RWPE2 (cell line): ENCODE measurements around the gene FKBP1A.
A peak's percentile ranks its signal among the peaks of the same experiment; 100 is the strongest.

Experiments
- ATAC-seq: fragments of 200-7000 bp; cut with Tn5 transposase; 3 replicates; pipeline ENCODE4 v1.9.1; 2021; ENCODE audit warnings: low read depth
- DNase-seq: peaks from one replicate; pipeline ENCODE4 v3.0.0-alpha.2; 2020; ENCODE audit warnings: low spot score
- H3K27ac ChIP-seq: fragments of 450-650 bp; 2 replicates; pipeline ENCODE4 v1.5.1; 2017; ENCODE audit warnings: mild to moderate bottlenecking; ENCODE audit not compliant: poor library complexity, severe bottlenecking
- H3K27me3 ChIP-seq: fragments of 250-450 bp; sonication (Bioruptor Pico); 2 replicates; pipeline ENCODE4 v1.5.1; 2021; ENCODE audit warnings: mild to moderate bottlenecking, moderate library complexity; ENCODE audit not compliant: insufficient read depth, poor library complexity, severe bottlenecking
- H3K36me3 ChIP-seq: fragments of 250-450 bp; sonication (Bioruptor Pico); 2 replicates; pipeline ENCODE4 v1.5.1; 2020; ENCODE audit warnings: low read depth, mild to moderate bottlenecking, moderate library complexity
- H3K4me1 ChIP-seq: fragments of 250-450 bp; sonication (Bioruptor Pico); 2 replicates; pipeline ENCODE4 v1.5.1; 2021; ENCODE audit warnings: mild to moderate bottlenecking, moderate library complexity; ENCODE audit not compliant: insufficient read depth, poor library complexity, severe bottlenecking
- H3K4me3 ChIP-seq: fragments of 250-450 bp; sonication (Bioruptor Pico); 2 replicates; pipeline ENCODE4 v1.5.1; 2021; ENCODE audit warnings: mild to moderate bottlenecking, moderate library complexity; ENCODE audit not compliant: severe bottlenecking
- H3K9me3 ChIP-seq: fragments of 250-450 bp; sonication (Bioruptor Pico); 2 replicates; pipeline ENCODE4 v1.5.1; 2021; ENCODE audit warnings: mild to moderate bottlenecking, moderate library complexity; ENCODE audit not compliant: severe bottlenecking
- TF ChIP-seq, protein P1 (sequence below): fragments of 450-650 bp; IDR thresholded peaks from one replicate; pipeline ENCODE4 v1.5.1; 2017; ENCODE audit warnings: mild to moderate bottlenecking, moderate library complexity; ENCODE audit not compliant: poor library complexity, severe bottlenecking

The FKBP1A gene

DNA sequence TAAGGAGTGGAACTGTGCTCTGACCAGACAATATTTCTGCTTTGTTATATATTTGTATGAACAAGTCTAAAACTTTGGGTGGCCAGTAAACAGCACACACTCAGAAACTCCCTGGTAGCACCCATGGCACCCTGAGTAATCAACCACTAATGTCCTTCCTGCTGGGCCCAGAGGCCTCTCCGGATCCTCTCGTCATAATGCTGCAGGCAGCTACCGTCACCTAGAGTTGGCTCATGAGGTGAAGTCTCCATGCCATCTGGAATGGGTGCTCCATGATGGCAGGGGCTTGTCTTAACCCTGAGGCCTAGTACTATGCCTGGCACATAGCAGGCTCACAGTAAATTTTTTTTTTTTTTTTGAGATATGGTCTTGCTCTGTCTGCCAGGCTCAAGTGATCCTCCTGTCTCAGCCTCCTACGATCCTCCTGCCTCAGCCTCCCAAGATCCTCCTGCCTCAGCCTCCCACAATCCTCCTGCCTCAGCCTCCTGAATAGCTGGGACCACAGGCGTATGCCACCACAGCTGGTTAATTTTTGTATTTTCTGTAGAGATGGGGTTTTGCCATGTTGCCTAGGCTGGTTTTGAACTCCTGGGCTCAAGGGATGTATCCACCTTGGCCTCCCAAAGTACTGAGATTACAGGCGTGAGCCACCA lies 60.9 kb downstream of the FKBP1A start:
- no peak overlapping the region for H3K4me3 ChIP-seq
- TF ChIP-seq, protein P1, sequence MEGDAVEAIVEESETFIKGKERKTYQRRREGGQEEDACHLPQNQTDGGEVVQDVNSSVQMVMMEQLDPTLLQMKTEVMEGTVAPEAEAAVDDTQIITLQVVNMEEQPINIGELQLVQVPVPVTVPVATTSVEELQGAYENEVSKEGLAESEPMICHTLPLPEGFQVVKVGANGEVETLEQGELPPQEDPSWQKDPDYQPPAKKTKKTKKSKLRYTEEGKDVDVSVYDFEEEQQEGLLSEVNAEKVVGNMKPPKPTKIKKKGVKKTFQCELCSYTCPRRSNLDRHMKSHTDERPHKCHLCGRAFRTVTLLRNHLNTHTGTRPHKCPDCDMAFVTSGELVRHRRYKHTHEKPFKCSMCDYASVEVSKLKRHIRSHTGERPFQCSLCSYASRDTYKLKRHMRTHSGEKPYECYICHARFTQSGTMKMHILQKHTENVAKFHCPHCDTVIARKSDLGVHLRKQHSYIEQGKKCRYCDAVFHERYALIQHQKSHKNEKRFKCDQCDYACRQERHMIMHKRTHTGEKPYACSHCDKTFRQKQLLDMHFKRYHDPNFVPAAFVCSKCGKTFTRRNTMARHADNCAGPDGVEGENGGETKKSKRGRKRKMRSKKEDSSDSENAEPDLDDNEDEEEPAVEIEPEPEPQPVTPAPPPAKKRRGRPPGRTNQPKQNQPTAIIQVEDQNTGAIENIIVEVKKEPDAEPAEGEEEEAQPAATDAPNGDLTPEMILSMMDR = no peak
- H3K36me3 ChIP-seq = peaks cover 3% of the 10 kb centered on the region; the same call in 1 of the 2 replicates
- H3K27ac ChIP-seq = no peak overlapping the region
- no peak for ATAC-seq
- no peaks in the 10 kb centered on the region for H3K9me3 ChIP-seq
- H3K27me3 ChIP-seq = no peaks in the 10 kb centered on the region
- peaks cover 42% of the 10 kb centered on the region for H3K4me1 ChIP-seq
- no peak for DNase-seq

DNA sequence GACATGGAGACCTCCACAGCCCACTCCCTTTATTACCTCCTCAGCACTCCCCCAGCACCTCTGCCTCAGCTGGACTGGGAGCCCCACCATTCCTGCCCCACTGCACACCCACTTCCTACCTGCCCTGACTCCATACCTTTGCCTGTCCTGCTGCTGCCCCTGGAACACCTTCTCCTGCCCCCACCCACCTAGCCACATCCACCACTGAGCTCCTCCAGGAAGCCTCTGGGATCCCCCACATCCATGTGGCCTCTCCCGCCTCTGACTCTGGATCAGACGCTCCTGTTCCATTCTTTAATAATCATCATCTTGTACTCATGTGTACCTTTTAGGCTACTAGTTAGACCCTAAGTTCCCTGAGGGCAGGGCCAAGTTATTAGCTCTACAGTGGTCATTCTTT lies 61.8 kb downstream of the FKBP1A start:
- no peaks in the 10 kb centered on the region for H3K9me3 ChIP-seq
- DNase-seq (no peak), ATAC-seq (no peak)
- H3K4me1 ChIP-seq = peaks cover 44% of the 10 kb centered on the region
- H3K27ac ChIP-seq = peak overlapping the region; percentile 81
- no peak overlapping the region for H3K4me3 ChIP-seq
- no peaks in the 10 kb centered on the region for H3K27me3 ChIP-seq
- TF ChIP-seq, protein P1 = no peak
- H3K36me3 ChIP-seq = peaks cover 3% of the 10 kb centered on the region; the same call in 1 of the 2 replicates

DNA sequence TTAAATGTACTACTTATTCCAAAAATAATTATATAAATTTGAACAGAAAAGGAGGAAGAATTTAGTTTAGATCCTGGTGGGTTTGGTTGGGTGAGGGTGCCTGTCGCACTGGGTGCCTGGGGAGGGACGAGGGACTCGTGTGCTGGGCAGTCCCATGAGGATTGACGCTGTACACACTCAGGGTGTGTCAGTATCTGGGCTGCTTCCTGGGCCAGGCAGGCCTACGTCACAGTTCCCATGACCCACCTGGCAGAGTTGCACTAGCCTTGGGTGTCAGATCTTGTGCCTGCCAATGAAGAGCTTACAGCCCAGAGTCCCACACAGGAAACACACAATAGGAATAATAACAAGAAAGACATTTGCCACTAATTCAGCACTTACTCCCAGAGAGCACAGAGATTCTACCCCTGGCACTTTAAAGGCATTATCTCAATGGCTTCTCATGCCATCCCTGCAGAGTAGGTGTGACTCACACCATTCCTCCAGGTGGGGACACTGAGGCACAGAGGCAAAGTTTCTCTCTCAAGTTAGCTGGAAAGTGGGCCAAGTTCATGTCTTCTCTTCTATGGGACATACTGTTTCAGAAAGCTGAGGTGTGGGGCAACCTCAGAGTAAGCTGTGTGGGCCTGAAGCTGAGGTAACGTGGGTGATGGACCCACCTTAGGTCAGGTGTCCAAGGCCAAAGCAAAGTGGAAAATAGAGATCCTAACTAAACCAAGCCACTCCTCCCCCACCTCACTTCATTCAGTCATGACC lies 62.6 kb downstream of the FKBP1A start:
- peak; percentile 62 for DNase-seq
- Histone ChIP-seq H3K4me1 (peaks cover 44% of the 10 kb centered on the region), H3K9me3 (no peaks in the 10 kb centered on the region)

DNA sequence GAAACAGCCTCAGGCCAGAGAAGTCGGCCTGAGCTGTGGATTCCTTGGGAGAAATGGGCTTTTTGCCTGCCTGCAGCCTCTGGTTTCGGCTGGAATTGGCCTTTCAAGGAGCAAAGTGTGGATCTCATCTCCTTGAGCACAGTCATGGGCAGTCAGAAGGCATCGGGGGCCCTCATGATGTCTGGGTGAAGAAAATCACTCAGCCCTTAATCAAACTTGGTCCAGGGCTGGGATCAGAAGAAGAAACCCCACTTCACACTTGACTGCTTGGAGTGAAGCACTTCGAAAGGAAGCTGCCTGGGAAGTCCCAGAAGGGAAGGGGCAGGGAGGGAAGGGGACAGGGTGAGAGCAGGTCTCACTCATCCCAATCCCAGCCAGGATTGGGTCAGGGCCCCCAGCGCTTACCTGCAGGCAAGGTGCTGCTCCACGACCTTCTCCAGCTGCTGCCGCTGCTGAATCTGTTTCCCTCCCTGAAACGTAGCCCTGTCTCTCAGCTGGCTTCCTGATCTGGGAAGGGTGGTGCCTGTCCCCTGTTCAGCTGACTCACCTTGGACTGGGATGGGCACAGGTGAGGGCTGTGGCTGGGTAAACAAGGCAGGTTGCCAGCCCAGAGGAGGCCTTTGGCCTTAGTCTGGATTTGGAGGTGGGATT lies 64.0 kb downstream of the FKBP1A start, which contains the start of gene SDCBP2:
SDCBP2 (minus strand) TSS at position 460 of the 651 bp plus-strand sequence. CDS start 8,723 bp downstream, outside the sequence.
- DNase-seq (peak; percentile 89), ATAC-seq (peak; percentile 77)
- TF ChIP-seq, protein P1 = no peak
- peaks cover 3% of the 10 kb centered on the region; the same call in 1 of the 2 replicates for H3K36me3 ChIP-seq
- H3K27me3 ChIP-seq = no peaks in the 10 kb centered on the region
- peak within 1 kb of the TSS; percentile 81 for H3K27ac ChIP-seq
- H3K9me3 ChIP-seq = no peaks in the 10 kb centered on the region
- no peak within 1 kb of the TSS for H3K4me3 ChIP-seq
- peaks cover 45% of the 10 kb centered on the region for H3K4me1 ChIP-seq

More for the DNA sequence above, 62.6 kb downstream of the FKBP1A start:
- ATAC-seq = peak; percentile 22; the same call in 2 of the 3 replicates
- Histone ChIP-seq H3K4me3 (no peak overlapping the region), H3K27ac (peak overlapping the region; percentile 81), H3K36me3 (peaks cover 3% of the 10 kb centered on the region; the same call in 1 of the 2 replicates), H3K27me3 (no peaks in the 10 kb centered on the region)
- TF ChIP-seq, protein P1 = no peak
